ENCODE measurements around the gene GLS. TPM values are rescaled to one million over a fixed set of nuclear protein-coding genes. Genes with fewer than 3 reads are reported as not detected.
"Not testable (repeated sequence)": the region's sequence is repeated elsewhere in the genome, so short reads cannot be mapped to it uniquely, and the experiment has no call there.

The GLS gene
- total RNA-seq, 1 donor from 2014 or later = 179 TPM

DNA sequence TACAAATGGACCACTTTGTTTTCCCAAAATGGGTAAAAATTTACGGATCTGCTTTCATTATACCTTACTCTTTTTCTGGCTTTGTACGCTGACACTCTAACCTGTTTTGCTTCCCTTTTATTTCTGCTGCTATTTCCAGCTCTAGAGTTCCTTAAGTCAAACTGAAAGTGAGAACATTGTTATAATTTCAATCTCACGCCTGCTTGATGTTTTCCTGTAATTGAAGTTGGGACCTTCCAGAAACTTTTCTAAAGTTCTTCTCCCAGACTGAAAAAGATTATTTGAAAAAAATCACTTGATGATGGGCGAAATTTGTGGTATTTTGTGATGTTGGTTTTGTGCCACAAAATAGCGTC lies 1.8 kb downstream of the GLS start:
- intact Hi-C loops (cut with micrococcal nuclease) = loop anchor here (1.0 to 5.0 kb wide), 12 partner anchors 30 to 1442 kb away; partner anchors contain the start of genes ASNSD1, HIBCH, INPP1 and MFSD6

DNA sequence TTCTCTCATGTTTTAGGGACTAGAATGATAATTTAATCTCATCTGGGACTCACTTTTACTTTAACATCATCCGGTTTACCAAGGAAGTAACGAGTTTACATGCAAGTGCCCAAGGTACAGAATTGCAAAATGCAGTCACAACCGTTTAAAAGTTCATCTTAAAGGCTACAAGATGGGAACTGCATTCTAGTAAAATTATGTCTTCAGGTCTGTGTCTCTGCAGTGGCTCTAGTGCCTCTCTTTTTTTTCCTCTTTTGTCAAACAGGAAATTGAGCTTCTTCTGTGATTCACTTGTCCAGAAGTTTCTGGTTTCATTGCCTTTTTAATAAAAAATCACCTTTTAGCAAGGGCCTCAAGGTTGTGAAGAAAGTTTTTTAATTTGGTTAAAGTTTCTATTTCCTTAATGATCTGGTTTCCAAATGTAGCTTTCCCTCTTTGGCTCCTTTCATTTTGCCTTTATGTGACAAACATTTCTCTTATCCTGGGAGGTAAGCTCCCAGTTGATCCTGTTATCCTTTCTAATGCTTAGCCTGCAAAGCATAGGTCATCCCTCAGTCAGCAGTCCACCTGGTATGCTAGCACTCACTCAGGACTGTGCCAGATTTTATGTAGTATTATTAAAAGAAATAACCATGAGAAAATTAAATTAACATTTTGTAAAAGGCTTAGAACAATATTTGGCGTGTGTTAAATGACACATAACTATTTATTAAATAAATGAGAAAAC lies 2.4 kb downstream of the GLS start:
- intact Hi-C loops (cut with micrococcal nuclease) = loop anchor here (1.0 to 5.0 kb wide), 13 partner anchors 29 to 1442 kb away; partner anchors contain the start of genes ASNSD1, HIBCH, INPP1 and MFSD6

DNA sequence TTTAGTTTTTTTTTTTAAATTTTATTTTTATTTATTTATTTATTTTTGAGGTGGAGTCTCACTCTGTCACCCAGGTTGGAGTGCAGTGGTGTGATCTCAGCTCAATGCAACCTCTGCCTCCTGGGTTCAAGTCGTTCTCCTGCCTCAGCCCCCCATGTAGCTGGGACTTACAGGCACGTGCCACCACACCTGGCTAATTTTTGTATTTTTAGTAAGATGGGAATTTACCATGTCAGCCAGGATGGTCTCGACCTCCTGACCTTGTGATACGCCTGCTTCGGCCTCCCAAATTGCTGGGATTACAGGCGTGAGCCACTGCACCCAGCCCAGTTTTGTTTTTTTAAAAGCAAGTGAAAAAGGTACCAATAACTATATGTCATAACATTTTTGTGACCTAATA lies 5.2 kb downstream of the GLS start:
- intact Hi-C loops (cut with micrococcal nuclease) = not testable (repeated sequence)

DNA sequence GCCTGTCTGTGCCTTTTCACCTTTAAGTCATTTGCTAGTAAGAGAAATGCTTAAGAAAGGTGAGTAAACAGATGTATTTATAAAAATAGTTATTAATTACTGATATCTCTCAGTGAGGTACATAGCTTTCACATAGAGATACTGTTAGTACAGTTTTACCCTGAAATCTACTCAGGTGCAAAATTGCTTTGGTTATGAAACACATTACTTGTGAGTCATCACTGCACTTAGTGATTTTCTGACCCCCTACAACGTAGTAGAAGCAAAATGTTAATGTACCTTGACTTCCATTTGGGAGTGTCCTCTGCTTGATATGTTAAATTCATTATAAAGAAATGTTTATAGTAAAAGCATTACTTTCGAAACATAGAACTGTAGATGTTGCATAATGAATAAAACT lies 6.5 kb downstream of the GLS start:
- intact Hi-C loops (cut with micrococcal nuclease) = no loop called here

DNA sequence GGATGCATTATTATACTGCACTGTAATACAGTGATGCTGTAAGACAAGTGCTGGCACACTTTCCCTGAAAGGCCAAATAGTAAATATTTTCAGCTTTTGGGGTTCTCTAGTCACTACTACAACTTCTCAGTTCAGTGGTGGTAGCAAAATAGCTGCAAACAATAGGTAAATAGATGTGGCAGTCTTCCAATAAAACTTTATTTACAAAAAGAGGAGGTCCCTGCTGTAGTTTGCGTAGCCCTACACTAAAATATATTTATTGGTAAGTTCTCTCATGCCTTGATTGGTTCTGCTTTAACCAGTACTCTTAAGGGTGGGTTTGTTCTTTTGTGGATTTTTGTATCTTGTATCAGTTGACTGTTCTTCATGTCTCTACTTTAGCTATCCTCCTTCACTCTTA lies 7.8 kb downstream of the GLS start:
- intact Hi-C loops (cut with micrococcal nuclease) = no loop called here

DNA sequence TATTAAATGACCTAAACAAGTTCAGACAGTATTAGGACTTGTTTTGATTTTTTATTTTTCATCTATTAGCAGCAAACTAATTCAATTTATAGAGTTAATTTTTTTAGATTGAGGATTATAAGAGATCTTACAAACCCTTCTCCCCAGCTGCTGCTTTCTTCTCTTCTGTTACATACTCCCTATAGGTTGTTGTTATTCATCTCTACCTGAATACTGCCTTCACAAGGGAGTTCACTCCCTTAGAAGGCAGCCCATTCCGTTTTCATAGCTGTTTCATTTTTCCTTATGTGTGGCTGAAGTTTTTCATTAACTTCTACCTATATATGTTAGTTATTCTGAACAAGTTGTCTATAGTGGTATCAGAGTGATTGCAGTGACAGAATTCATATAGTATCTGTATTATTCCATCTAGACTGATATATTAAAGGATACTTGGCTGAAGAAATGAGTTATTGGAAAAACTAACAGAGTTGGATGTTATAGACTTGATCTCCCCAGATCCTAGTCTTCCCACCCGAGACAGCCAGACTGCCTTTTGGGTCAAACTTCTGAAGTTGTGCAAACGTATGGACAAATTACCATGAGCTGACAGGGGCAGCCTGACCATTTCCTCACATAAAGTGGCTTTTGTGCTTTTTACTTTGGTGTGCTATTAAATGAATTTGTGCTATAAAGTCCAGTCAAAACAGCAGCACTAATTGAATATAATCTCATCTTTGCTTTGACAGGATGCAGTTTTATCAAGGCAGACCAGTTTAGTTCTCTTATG lies 8.7 kb downstream of the GLS start:
- intact Hi-C loops (cut with micrococcal nuclease) = no loop called here

DNA sequence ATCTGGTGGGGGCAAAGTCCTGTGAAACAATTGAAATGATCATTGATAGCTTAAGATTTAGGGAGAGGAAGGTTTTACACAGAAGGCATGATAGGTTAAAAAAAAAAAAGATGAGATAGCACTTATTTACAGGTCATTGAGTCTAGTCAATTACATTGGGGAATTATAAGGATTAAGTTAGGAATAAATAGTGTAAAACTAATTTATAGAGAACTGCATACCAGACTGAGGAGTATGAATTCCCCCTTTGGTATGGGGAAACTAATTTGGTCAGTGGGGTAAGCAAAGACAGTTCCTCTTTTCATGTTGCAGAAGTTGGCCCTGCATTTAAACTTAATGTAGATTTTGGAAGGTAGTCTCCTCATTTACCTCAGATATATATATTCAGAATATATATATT lies 10.8 kb downstream of the GLS start:
- intact Hi-C loops (cut with micrococcal nuclease) = no loop called here

DNA sequence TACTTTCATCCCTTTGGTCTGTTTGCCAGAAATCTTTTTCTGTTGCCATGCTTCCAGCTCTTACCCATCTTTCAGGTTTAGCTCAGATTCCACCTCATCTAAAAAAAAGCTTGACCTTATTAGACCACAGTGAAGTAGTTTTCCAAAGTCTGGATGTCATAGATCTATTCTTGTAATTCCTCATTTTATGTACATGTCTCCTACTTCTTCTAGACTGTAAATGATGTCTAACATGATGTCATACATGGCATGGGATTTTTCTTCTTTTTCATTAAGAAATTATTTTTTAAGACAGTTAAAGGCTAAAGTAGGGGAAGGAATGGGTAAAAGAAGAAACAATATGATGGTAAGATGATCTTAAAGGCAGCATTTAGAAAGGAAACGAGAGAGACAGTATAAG lies 11.3 kb downstream of the GLS start:
- intact Hi-C loops (cut with micrococcal nuclease) = loop anchor here (1.0 kb wide), 1 partner anchor 8 kb away; no protein-coding TSS in a partner anchor

DNA sequence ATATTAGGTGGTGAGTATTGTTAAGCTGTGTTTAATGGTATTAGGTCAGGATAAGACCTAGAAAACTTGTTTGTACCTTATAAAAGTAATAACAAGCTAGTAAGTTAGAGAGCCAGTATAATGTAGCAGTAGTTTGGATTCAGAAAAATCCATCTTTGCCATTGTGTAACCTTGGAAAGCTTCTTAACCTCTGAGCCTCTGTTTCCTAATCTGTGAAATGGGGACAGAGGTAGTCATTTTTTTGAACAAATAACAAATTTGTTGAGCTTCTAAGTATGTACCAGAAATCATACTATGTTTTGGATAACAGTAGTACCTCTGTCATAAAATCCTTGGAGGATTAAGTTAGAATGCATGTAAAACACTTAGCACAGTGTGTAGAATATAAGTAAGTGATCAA lies 12.5 kb downstream of the GLS start:
- intact Hi-C loops (cut with micrococcal nuclease) = no loop called here

DNA sequence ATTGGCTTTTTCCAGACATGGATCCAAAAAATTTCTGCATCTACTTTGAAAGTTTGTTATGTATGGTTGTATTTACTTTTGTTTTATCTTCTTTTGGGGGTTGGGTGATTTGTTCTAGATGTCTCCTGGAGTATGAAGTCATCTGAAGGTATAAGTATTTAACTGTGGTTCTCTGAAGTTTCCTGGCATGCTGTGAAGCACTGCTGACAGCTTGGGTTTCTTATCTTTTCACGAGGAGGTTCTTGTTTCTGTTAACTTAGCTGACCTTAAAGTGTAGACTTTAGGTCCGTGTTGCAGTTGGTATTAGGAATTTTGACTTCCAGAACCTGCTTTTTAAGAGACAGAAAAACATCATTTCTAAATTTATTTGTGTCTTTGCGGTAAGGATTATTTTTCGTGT lies 15.9 kb downstream of the GLS start:
- intact Hi-C loops (cut with micrococcal nuclease) = loop anchor here (5.0 kb wide), 1 partner anchor 36 kb away; no protein-coding TSS in a partner anchor

DNA sequence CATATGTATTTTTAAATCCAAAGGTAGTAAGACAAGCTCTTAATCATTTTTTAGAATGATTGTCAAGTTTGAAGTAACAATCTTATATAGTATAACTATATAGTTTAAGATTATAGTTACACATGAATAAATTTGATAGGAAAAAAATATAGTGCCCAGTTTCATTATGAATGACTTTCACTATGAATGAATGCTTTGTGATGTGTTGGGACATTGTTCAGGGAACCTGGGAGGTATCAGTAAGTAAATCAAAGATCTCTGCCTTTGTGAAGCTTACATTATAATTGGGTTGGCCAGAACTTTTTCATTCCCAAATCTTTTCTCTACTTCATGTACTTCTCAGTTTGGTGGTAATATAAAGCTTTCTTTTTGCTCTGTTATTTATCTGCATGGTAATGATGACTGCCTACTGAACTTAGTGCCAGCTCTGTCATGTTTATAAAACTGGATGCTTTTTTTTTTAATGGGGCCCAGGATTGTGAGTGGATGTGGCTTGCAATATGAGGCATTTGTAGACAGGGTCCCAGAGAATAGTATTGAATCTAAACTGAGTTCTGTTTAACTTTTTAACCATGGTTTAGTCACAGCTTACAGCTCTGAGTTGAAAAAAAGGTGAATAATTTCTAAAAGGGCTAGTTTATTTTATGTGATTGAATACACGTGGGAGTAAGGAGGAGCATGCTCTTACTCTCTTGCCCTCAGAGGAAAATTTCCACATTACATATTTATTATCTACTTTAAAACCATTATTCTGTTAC lies 23.3 kb downstream of the GLS start:
- intact Hi-C loops (cut with micrococcal nuclease) = loop anchor here (2.0 to 5.0 kb wide), 2 partner anchors 15 to 78 kb away; no protein-coding TSS in a partner anchor

DNA sequence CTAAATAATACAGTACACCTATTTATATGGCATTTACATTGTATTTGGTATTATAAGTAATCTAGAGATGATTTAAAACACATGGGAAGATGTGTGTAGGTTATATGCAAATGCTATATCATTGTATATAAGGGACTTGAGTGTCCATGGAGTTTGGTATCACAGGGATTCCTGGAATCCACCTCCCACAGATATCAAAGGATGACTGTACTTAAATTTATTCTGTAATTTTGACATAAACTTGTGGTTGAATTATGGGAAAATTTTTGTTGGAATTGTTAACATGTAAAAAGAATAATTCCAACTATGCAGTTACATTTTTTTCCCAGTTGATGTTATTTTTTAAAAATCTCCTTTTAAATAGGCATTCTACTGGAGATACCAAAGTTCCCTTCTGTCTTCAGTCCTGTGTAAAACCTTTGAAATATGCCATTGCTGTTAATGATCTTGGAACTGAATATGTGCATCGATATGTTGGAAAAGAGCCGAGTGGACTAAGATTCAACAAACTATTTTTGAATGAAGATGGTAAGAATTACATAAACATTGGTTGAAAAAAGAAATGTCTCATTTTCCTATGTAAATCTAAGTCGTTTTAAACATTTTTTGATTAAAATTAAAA lies 24.1 kb downstream of the GLS start:
- intact Hi-C loops (cut with micrococcal nuclease) = loop anchor here (5.0 kb wide), 1 partner anchor 78 kb away; no protein-coding TSS in a partner anchor

DNA sequence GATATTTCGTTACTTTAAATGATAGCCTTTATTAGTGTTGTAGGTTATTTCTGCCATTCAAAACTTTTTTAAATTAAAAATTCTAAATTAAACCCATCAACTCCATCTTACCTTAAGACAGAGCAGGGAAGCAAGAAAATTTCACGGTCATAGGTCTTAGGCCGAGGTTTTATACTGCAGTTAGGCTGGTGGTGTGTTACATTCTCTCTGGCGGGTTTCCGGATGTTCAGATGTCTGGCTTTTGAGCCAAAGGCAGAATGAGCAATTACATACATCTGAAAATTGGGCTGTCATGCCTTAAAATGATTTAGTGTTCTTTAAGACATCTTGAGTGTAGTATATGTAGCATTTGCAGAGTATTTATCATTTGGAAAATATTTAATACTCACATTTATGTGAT lies 27.9 kb downstream of the GLS start:
- intact Hi-C loops (cut with micrococcal nuclease) = loop anchor here (1.0 kb wide), 1 partner anchor 17 kb away; no protein-coding TSS in a partner anchor

DNA sequence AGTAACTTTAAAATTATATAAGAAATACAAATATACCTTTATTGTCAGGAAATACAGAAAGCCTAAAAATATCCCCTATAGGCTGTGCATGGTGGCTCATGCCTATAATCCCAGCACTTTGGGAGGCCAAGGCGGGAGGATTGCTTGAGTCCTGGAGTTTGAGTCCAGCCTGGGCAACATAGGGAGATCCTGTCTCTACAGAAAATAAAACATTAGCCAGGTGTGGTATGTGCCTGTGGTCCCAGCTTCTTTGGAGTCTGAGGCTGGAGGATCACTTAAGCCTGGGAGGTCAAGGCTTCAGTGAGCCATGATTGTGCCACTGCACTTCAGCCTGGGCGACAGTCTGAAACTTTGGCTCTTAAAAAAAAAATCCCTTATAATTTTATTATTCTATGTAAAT lies 29.1 kb downstream of the GLS start:
- intact Hi-C loops (cut with micrococcal nuclease) = no loop called here

DNA sequence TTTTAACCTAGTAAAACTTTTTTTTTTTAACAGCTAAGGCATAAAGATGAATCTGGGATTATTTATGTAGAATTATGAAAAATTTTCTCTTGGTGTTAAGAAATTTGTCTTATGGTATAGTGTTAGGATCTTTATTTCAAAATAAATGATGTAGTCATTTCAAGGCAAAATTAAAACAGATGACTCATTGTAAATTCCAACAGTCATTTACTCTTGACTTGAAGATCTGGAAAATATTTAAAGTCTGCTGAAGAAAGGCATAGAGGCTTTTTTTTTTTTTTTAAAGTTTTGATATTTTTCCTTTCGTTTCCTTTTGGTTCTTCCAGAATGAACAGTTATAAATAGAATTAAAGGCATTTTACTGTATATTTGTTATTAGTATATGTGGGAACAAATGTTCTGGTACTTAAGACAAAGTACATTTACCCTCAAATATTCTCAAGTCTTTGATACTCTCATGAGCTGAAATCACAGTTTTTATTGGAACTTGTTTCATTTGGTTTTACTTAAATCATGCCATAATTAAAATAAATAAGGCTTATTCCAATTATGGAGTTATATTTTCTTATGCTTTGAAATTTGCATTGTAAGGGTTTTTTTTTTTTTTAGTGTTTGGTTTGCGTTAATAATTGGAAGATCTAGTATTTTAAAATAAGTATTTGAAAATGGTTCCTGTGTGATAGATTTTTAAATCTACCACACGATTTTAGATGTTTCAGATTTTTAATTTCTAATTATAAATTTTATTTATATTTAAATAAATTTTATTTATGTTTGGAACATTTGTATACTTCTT lies 29.9 kb downstream of the GLS start:
- intact Hi-C loops (cut with micrococcal nuclease) = no loop called here

DNA sequence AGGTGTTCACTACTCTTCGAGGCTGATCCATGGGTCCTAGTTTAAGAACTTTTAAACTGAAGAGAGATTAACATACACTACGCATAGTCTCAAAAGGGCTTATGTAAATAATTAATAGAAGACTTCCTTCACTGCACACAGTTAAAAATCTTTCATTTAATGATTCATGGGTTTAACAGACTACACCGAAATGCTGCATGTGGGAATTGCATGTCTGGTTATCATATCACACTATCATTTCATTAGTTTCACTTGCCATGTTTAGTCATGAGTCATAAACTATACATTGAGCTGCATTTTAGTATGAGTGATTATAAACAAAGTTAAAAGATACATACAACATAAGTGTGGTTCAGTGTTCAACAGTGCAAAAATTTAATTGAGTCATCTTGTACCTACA lies 31.2 kb downstream of the GLS start:
- intact Hi-C loops (cut with micrococcal nuclease) = loop anchor here (1.0 kb wide), 1 partner anchor 30 kb away; no protein-coding TSS in a partner anchor

DNA sequence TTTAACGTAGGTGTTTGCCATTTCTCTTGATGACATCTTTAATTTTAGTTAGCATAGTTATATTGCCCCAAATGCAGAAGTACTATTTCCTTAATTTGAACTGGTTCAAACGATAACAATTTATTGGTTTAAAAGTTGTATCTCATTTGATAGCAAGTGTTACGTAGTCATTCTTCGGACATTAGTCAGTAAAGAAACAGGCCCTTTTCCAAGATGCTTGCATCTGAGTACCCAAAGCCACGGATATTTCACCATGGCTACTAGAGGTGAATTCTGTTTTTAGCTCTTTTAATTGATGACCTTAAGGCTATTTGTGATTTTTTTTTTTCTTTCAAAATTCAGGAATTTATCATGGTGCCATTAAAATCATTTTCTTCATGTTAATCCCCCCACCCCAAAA lies 32.1 kb downstream of the GLS start:
- intact Hi-C loops (cut with micrococcal nuclease) = loop anchor here (1.0 kb wide), 1 partner anchor 30 kb away; no protein-coding TSS in a partner anchor

DNA sequence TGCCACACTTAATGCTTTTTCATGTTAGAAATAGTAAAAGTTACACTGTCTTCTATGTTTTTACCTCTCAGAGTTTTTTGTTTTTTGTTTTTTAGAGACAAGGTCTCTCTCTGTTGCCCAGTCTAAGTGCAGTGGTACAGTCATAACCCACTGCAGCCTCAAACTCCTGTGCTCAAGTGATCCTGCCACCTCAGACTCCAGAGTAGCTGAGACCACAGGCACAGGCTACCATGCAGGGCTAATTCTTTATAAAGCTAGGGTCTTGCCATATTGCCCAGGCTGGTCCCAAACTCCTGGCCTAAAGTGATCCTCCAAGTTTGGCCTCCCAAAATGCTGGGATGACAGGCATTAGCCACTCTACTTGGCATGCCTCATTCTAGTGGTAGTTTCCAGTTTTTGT lies 33.1 kb downstream of the GLS start:
- intact Hi-C loops (cut with micrococcal nuclease) = no loop called here

DNA sequence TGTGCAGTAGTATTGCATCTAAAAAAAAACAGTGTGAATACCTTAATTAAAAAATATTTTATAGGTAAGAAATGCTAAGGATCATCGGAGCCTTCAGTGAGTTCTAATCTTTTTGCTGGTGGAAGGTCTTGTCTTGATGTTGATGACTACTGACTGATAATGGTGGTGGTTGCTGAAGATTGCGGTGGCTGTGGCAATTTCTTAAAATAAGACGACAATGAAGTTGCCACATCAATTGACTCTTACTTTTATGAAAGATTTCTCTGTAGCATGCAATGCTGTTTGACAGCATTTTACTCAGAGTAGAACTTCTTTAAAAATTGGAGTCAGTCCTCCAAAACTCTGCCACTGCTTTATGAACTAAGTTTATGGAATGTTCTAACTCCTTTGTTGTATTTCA lies 36.2 kb downstream of the GLS start:
- intact Hi-C loops (cut with micrococcal nuclease) = no loop called here

DNA sequence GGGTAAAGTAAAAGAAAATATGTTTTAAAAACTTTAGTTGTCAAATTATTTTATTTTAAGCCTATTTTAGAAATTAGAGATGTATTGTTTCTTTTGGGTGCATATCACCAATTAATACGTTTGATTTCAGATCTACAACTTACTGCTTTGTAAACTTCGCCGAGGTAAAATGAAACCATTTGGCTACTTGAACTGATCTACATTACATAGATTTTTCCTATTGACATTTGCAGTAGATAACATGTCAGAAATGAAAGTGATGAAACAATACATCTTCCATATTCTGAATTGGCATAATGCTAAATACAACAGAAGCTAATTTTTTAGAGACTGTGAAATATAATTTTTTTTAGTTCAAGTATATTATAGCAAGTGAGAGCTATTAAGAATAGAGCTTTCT lies 39.5 kb downstream of the GLS start:
- intact Hi-C loops (cut with micrococcal nuclease) = no loop called here
